PC-3 (cell line): ENCODE measurements around the gene IRF1. TPM values are rescaled to one million over a fixed set of nuclear protein-coding genes. Genes with fewer than 3 reads are reported as not detected.

ENCODE experiments used
- ATAC-seq: fragments of 200-7000 bp; cut with Tn5 transposase; 2 replicates; pipeline ENCODE4 v1.9.1; 2020; ENCODE audit warnings: mild to moderate bottlenecking, moderate library complexity
- BruUV-seq: library from RNA; stranded (reverse); fragments of 400-500 nt; replicated peaks from 2 replicates; lab custom pipeline; 2021; lab: Mats Ljungman, UMichigan
- CTCF ChIA-PET: fragments of 300-600 bp; sonication (Branson Sonifier 250); formaldehyde crosslinking; loops from one replicate; lab custom pipeline; 2022; ENCODE audit warnings: antibody characterized with exemption; lab: Charles Lee
- POLR2A ChIA-PET: fragments of 300-600 bp; sonication (Branson Sonifier 250); formaldehyde crosslinking; loops from one replicate; lab custom pipeline; 2022; ENCODE audit warnings: antibody characterized with exemption; ENCODE audit not compliant: unreplicated experiment; lab: Charles Lee
- DNase-seq: peaks from one replicate; pipeline ENCODE4 v3.0.0-alpha.2; 2015
- H2AFZ ChIP-seq: fragments of 300-600 bp; sonication (generic); 2 replicates; pipeline ENCODE4 v1.6.0; 2016; ENCODE audit warnings: antibody characterized with exemption, low read length
- H3F3A ChIP-seq: fragments of 300-600 bp; sonication (generic); one replicate; pipeline ENCODE4 v1.6.0; 2017; ENCODE audit warnings: antibody characterized with exemption, low read length, control low read depth, mild to moderate bottlenecking; ENCODE audit not compliant: unreplicated experiment
- H3K27ac ChIP-seq: fragments of 300-600 bp; sonication (generic); 2 replicates; pipeline ENCODE4 v1.5.1; 2016; ENCODE audit warnings: mild to moderate bottlenecking, low read length
- H3K27me3 ChIP-seq: fragments of 300-600 bp; sonication (generic); 2 replicates; pipeline ENCODE4 v1.6.1; 2016; ENCODE audit warnings: low read length, mixed read lengths
- H3K36me3 ChIP-seq: fragments of 300-600 bp; sonication (generic); 2 replicates; pipeline ENCODE4 v1.6.1; 2016; ENCODE audit warnings: low read depth, mixed run types, low read length, mixed read lengths
- H3K4me1 ChIP-seq: fragments of 300-600 bp; sonication (generic); 2 replicates; pipeline ENCODE4 v1.5.1; 2016; ENCODE audit warnings: low read length; ENCODE audit not compliant: insufficient read depth
- H3K4me2 ChIP-seq: fragments of 300-600 bp; sonication (generic); 2 replicates; pipeline ENCODE4 v1.6.0; 2016; ENCODE audit warnings: low read length
- H3K4me3 ChIP-seq: fragments of 300-600 bp; sonication (generic); 2 replicates; pipeline ENCODE4 v1.5.1; 2016; ENCODE audit warnings: mild to moderate bottlenecking, low read length, mixed read lengths
- H3K79me2 ChIP-seq: fragments of 300-600 bp; sonication (generic); 2 replicates; pipeline ENCODE4 v1.6.1; 2017; ENCODE audit warnings: low read length, mixed read lengths
- H3K9ac ChIP-seq: fragments of 300-600 bp; sonication (generic); 2 replicates; pipeline ENCODE4 v1.6.0; 2016; ENCODE audit warnings: mild to moderate bottlenecking, low read length
- H3K9me2 ChIP-seq: fragments of 300-600 bp; sonication (generic); replicated peaks from 2 replicates; pipeline ENCODE4 v1.6.1; 2016; ENCODE audit warnings: mixed run types, low read length, mixed read lengths
- H3K9me3 ChIP-seq: fragments of 300-600 bp; sonication (generic); 2 replicates; pipeline ENCODE4 v1.6.1; 2016; ENCODE audit warnings: low read length, mixed read lengths
- H4K20me1 ChIP-seq: fragments of 300-600 bp; sonication (generic); 2 replicates; pipeline ENCODE4 v1.6.1; 2016; ENCODE audit warnings: low read length, mixed read lengths
- CTCF ChIP-seq: fragments of 300-600 bp; sonication (generic); conservative IDR thresholded peaks from 2 replicates; pipeline ENCODE4 v1.5.1; 2017; ENCODE audit warnings: antibody characterized with exemption, low read depth, mild to moderate bottlenecking, low read length
- EZH2 ChIP-seq: fragments of 300-600 bp; sonication (generic); IDR thresholded peaks from one replicate; pipeline ENCODE4 v1.6.1; 2017; ENCODE audit warnings: antibody characterized with exemption, mild to moderate bottlenecking, low read length; ENCODE audit not compliant: unreplicated experiment
- EZH2phosphoT487 ChIP-seq: fragments of 300-600 bp; sonication (generic); IDR thresholded peaks from 2 replicates; pipeline ENCODE4 v1.6.1; 2018; ENCODE audit warnings: mild to moderate bottlenecking, antibody characterized with exemption, low read length, borderline replicate concordance
- intact Hi-C: fragments of 100-400 bp; cut with micrococcal nuclease; formaldehyde crosslinking; loops from 2 replicates; pipeline ENCODE4 v1.9.0; 2023
- total RNA-seq: library from RNA; depleted of rRNA; stranded (reverse); fragments of >200 nt; gene quantifications from 2 replicates; pipeline ENCODE4 v1.2.3, GENCODE V29; 2014

The IRF1 gene
- total RNA-seq, 1 experiment from 2014 or later, result 21.1 TPM

- Histone ChIP-seq H3K27me3 (no peaks in the 10 kb centered on the region), H3K36me3 (peaks cover 16% of the 10 kb centered on the region), H3K4me3 (peak overlapping the region; percentile 97), H3K9ac (peak overlapping the region; percentile 86), H3K4me1 (peaks cover 37% of the 10 kb centered on the region), H3K27ac (peak overlapping the region; percentile 41), H3K9me3 (no peaks in the 10 kb centered on the region), H3K9me2 (no peaks in the 10 kb centered on the region), H3K79me2 (peaks cover 36% of the 10 kb centered on the region), H4K20me1 (peaks cover 31% of the 10 kb centered on the region), H3K4me2 (peak overlapping the region; percentile 99), H3F3A (no peaks in the 10 kb centered on the region), H2AFZ (peak overlapping the region; percentile 73; the same call in 1 of the 2 replicates)
- DNase-seq (no peak), ATAC-seq (no peak)
- TF ChIP-seq CTCF (no peak), EZH2phosphoT487 (no peak), EZH2 (no peak)
- ChIA-PET CTCF (interaction anchor here (0.6 kb wide), 2 partner anchors 105 to 256 kb away, joined by 3 to 4 read pairs; no protein-coding TSS in a partner anchor), POLR2A (interaction anchor here (0.6 kb wide), 2 partner anchors 53 to 65 kb away, joined by 3 to 4 read pairs; no protein-coding TSS in a partner anchor)
- intact Hi-C loops, result loop anchor here (10.0 kb wide), 1 partner anchor 197 kb away; the partner anchor contains the start of gene SLC22A4
- TSS peak; percentile 91 for BruUV-seq
Observed at GRCh38 chr5:132491368-132492364, 1.1 kb upstream of the IRF1 start.

DNA sequence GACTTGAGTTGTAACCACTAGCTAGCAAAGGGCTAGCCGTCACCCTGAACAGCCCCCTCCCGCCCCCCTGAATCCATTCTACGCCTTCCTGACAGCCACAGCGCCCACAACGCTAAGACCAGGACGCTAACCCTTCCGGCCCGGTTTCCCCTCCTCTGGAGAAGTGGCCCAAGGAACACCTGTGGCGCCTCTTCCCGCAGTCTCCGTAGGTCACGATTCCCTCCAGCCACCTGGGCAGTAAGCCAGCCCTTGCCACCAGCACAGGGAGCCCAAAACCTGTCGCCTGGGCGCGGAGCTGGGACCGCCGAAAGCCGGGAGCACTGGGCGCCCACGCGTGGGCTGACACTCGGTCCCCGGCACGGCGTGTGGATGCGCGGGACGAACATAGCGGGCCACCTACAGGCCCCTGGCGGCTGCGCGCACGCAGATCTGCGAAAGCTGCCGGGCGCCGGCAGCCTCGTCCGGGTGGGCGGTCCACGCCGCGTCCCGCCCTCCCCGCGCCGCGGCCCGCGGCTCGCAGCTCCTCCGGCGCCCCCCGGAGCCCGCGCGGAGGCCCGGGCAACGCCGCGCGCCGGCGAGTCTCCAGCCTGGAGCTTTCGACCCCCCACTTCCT lies 596 bp downstream of the IRF1 start:
- Histone ChIP-seq H3K9me2 (no peaks in the 10 kb centered on the region), H3K36me3 (peaks cover 32% of the 10 kb centered on the region), H3K4me1 (peaks cover 29% of the 10 kb centered on the region), H3K9ac (peak overlapping the region; percentile 86), H3K9me3 (no peaks in the 10 kb centered on the region), H3K79me2 (peaks cover 36% of the 10 kb centered on the region), H4K20me1 (peaks cover 31% of the 10 kb centered on the region), H3K4me2 (peak overlapping the region; percentile 99), H3F3A (no peaks in the 10 kb centered on the region), H2AFZ (peak overlapping the region; percentile 72; the same call in 1 of the 2 replicates), H3K4me3 (peak overlapping the region; percentile 97), H3K27me3 (no peaks in the 10 kb centered on the region), H3K27ac (peak overlapping the region; percentile 55)
- ChIA-PET CTCF (interaction anchor here (0.6 to 0.7 kb wide), 2 partner anchors 42 to 97 kb away, joined by 4 to 7 read pairs; no protein-coding TSS in a partner anchor), POLR2A (interaction anchor here (0.7 to 0.9 kb wide), 3 partner anchors 25 to 79 kb away, joined by 3 to 5 read pairs (median 5); no protein-coding TSS in a partner anchor)
- BruUV-seq, result no TSS peak
- intact Hi-C loops, result loop anchor here (10.0 kb wide), 1 partner anchor 195 kb away; the partner anchor contains the start of gene SLC22A4
- ATAC-seq, result peak; percentile 21
- no peak for TF ChIP-seq EZH2
- TF ChIP-seq EZH2phosphoT487, result no peak
- DNase-seq, result peak; percentile 22
